OCI-LY3 (cell line): ENCODE measurements around the gene CLIP4.

Source experiments
- H2AFZ ChIP-seq: fragments of 200-600, 300-600 bp; shearing (Covaris generic); 2 replicates; pipeline ENCODE4 v1.6.0; 2014; ENCODE audit warnings: antibody characterized with exemption, low read depth, low read length
- H3K27ac ChIP-seq: fragments of 200-600, 300-600 bp; sonication (generic); 2 replicates; pipeline ENCODE4 v1.5.1; 2014; ENCODE audit warnings: mild to moderate bottlenecking, low read length, moderate library complexity, mixed read lengths
- H3K27me3 ChIP-seq: fragments of 200-600, 300-600 bp; sonication (generic); 2 replicates; pipeline ENCODE4 v1.6.1; 2014; ENCODE audit warnings: low read depth, low read length, mixed read lengths
- H3K36me3 ChIP-seq: fragments of 200-600, 300-600 bp; sonication (generic); replicated peaks from 2 replicates; pipeline ENCODE3; 2014; ENCODE audit warnings: low read depth, low read length, mixed read lengths
- H3K4me1 ChIP-seq: fragments of 300-600, 200-600 bp; sonication (generic); 2 replicates; pipeline ENCODE4 v1.6.1; 2014; ENCODE audit warnings: low read length, mixed read lengths
- H3K4me2 ChIP-seq: fragments of 200-600, 300-600 bp; sonication (generic); 2 replicates; pipeline ENCODE4 v1.6.1; 2014; ENCODE audit warnings: low read length, mixed read lengths
- H3K4me3 ChIP-seq: fragments of 300-600, 200-600 bp; sonication (generic); 2 replicates; pipeline ENCODE4 v1.5.1; 2014; ENCODE audit warnings: antibody characterized with exemption, mild to moderate bottlenecking, low read length, moderate library complexity
- H3K79me2 ChIP-seq: fragments of 300-600, 200-600 bp; shearing (Covaris generic); 2 replicates; pipeline ENCODE4 v1.6.1; 2014; ENCODE audit warnings: mild to moderate bottlenecking, low read length, mixed read lengths
- H3K9ac ChIP-seq: fragments of 300-600, 200-600 bp; shearing (Covaris generic); 2 replicates; pipeline ENCODE4 v1.6.0; 2014; ENCODE audit warnings: mild to moderate bottlenecking, low read length, moderate library complexity
- H3K9me3 ChIP-seq: fragments of 200-600, 300-600 bp; shearing (Covaris generic); 2 replicates; pipeline ENCODE4 v1.6.1; 2014; ENCODE audit warnings: low read length, mixed read lengths; ENCODE audit not compliant: insufficient read depth
- H4K20me1 ChIP-seq: fragments of 200-600, 300-600 bp; sonication (generic); 2 replicates; pipeline ENCODE4 v1.6.1; 2016; ENCODE audit warnings: low read length, mixed read lengths; ENCODE audit not compliant: insufficient read depth
- CTCF ChIP-seq: fragments of 200-600, 300-600 bp; sonication (generic); IDR thresholded peaks from 2 replicates; pipeline ENCODE4 v1.5.1; 2014; ENCODE audit warnings: antibody characterized with exemption, low read length, low read depth
- EZH2phosphoT487 ChIP-seq: fragments of 200-600 bp; shearing (Covaris generic); IDR thresholded peaks from 2 replicates; pipeline ENCODE4 v1.6.1; 2018; ENCODE audit warnings: antibody characterized with exemption, mixed run types, low read depth

CLIP4 gene

GRCh38 chr2:29129586-29130281 is 14.5 kb downstream of the CLIP4 start:
- TF ChIP-seq CTCF (no peak), EZH2phosphoT487 (no peak)
- Histone ChIP-seq H3K4me1 (peaks cover 15% of the 10 kb centered on the region), H4K20me1 (no peaks in the 10 kb centered on the region), H3K79me2 (no peaks in the 10 kb centered on the region), H3K27me3 (no peaks in the 10 kb centered on the region), H3K4me2 (peak overlapping the region; percentile 8; the same call in 1 of the 2 replicates), H3K4me3 (no peak overlapping the region), H3K9me3 (no peaks in the 10 kb centered on the region), H3K9ac (no peak overlapping the region), H3K36me3 (peaks cover 6% of the 10 kb centered on the region), H3K27ac (no peak overlapping the region), H2AFZ (0 out of 2 replicates have a peak overlapping the region, but pooled peaks have one; percentile 37)

- Histone ChIP-seq H3K36me3 (peaks cover under 1% of the 10 kb centered on the region), H3K4me1 (peaks cover 15% of the 10 kb centered on the region), H3K27me3 (no peaks in the 10 kb centered on the region), H3K4me3 (no peak overlapping the region), H3K4me2 (peak overlapping the region; percentile 8; the same call in 1 of the 2 replicates), H4K20me1 (no peaks in the 10 kb centered on the region), H2AFZ (peak overlapping the region; percentile 37; the same call in 1 of the 2 replicates), H3K9me3 (no peaks in the 10 kb centered on the region), H3K9ac (no peak overlapping the region), H3K79me2 (no peaks in the 10 kb centered on the region), H3K27ac (no peak overlapping the region)
- no peak for TF ChIP-seq EZH2phosphoT487
Measured at GRCh38 chr2:29130295-29130694, 15.1 kb downstream of the CLIP4 start.

GRCh38 chr2:29134933-29135332 is 19.7 kb downstream of the CLIP4 start:
- H3K4me1 ChIP-seq, result peaks cover 9% of the 10 kb centered on the region
- no peak overlapping the region for H3K4me3 ChIP-seq
- TF ChIP-seq CTCF, result no peak
- no peak for TF ChIP-seq EZH2phosphoT487
- H2AFZ ChIP-seq, result no peak overlapping the region
- no peaks in the 10 kb centered on the region for H3K9me3 ChIP-seq
- no peaks in the 10 kb centered on the region for H3K79me2 ChIP-seq
- no peak overlapping the region for H3K4me2 ChIP-seq
- no peaks in the 10 kb centered on the region for H4K20me1 ChIP-seq
- H3K9ac ChIP-seq, result no peak overlapping the region
- H3K27me3 ChIP-seq, result no peaks in the 10 kb centered on the region
- H3K36me3 ChIP-seq, result no peaks in the 10 kb centered on the region
- no peak overlapping the region for H3K27ac ChIP-seq

- 0 out of 2 replicates have a peak, but pooled peaks cover 2% of the 10 kb centered on the region for H3K79me2 ChIP-seq
Measured at GRCh38 chr2:29139152-29139551, 23.9 kb downstream of the CLIP4 start.

More at GRCh38 chr2:29139152-29139551, 23.9 kb downstream of the CLIP4 start:
- TF ChIP-seq EZH2phosphoT487, result no peak
- no peak for TF ChIP-seq CTCF
- no peak overlapping the region for H2AFZ ChIP-seq
- no peak overlapping the region for H3K4me2 ChIP-seq
- no peaks in the 10 kb centered on the region for H3K36me3 ChIP-seq
- H3K4me3 ChIP-seq, result no peak overlapping the region
- no peaks in the 10 kb centered on the region for H3K9me3 ChIP-seq
- H3K9ac ChIP-seq, result no peak overlapping the region
- no peak overlapping the region for H3K27ac ChIP-seq
- no peaks in the 10 kb centered on the region for H3K4me1 ChIP-seq
- no peaks in the 10 kb centered on the region for H4K20me1 ChIP-seq
- no peaks in the 10 kb centered on the region for H3K27me3 ChIP-seq
